Activated T-helper 1 cell treated with anti-CD3 and anti-CD28 coated beads, Interleukin-2, amount 50 U/mL, for 16 hours (primary cell): Measurements from ENCODE around the gene RBPJ.
"Not testable (repeated sequence)": the region's sequence is repeated elsewhere in the genome, so short reads cannot be mapped to it uniquely, and the experiment has no call there.

ENCODE experiments used
- DNase-seq, 2 donors: peaks; one replicate each; pipeline ENCODE4 v3.0.0-alpha.2; 2020; ENCODE audit warnings: low read depth in 1 of 2, low spot score in 1 of 2

RBPJ gene

DNA sequence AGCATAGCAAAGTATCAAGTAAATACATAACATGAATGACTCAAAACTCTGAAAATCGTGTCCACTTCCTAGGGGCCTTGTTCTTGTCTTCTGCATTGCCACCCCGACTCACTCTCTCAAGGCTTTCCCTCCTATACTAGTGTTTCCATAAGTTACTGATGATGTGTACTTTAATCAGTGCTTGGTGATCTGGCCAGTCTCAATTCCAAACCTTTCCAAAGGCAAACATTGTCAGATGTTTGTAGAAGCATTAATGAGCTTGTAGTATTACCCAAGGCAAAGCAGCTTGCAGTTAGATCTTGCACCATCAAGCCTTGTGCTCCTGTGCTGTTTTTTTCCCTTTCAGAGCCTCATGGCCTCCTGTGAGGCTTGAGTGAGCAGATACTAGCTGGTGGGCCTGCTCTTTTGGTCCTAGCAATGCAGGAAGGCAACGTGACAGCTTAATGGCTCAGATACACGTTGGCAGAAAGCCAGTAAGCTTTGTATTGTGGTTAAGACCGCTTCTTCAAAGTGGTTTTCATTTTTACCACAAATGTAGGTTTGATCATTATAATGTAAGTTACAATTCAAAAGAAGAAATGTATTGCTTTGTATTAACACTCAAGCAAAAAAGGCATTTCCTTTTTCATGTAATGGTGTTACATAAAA, 51.8 kb downstream of the RBPJ start:
- DNase-seq: no peak

DNA sequence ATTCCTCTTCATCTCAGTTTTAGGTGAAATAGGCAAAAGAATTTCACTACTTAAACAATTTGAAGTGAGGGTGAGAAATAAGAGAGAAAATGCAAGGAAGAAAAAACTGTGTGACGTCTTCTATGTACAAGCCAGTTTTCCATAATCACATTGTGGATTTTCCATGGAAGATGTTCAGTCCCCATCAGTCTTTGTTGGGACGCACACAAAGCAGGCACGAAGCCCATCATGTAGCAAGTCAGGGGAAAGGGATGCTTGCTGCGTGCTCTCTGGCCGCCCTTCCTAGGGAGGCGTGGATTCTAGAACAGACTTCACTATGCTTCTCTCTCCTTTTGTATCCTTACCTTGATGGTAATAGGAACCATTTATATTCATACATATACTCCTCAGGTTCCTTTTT, 54.7 kb downstream of the RBPJ start:
- no peak for DNase-seq

- DNase-seq: no peak
Observed at GRCh38 chr4:26377328-26378311, 56.8 kb downstream of the RBPJ start.

GRCh38 chr4:26379837-26380236, 59.0 kb downstream of the RBPJ start:
- DNase-seq: no peak

DNA sequence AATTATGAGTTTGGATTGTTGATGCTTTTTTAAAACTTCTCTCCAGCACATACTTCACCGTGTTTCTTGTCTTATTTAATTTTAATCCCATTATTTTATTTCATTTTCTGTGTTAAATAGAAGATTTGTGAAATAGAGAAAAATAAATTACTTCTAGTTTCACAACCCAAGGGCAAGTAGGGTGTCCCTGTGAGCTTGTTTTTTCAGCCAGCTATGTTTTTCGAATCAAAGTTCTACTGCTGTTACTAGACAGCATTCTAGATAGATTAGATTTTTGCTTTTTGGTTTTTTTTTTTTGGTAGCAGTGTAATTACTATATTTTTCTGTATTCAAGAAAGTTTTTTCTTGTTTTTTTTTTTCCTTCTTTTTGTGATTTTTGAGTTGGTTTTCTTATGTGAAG, 59.9 kb downstream of the RBPJ start:
- DNase-seq: no peak

DNA sequence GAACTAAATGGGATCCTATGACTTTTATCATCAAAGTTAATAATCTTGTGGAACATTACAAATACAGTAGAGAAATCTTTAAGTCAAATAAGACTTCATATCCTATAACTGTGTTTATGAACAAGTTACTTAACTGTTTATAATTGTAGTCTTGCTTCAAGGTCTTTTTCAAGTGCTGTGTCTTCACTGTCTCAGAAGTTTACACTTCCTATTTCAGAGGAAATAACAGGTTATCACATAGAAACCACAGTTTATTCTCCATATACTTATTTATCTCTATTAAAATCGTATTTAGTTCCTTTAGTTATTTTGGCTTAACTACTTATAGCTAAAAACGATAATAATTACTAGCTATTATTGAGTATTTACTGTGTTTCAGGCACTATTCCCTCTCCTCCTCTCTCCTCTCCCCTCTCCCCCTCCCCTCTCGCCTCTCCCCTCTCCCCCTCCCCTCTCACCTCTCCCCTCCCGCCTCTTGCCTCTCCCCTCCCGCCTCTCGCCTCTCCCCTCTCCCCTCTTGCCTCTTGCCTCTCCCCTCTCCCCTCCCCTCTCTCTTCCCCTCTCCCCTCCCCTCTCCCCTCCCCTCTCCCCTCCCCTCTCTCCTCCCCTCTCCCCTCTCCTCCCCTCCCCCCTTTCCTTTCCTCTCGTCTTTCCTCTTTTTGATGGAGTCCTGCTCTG, 63.7 kb downstream of the RBPJ start:
- no peak for DNase-seq

DNA sequence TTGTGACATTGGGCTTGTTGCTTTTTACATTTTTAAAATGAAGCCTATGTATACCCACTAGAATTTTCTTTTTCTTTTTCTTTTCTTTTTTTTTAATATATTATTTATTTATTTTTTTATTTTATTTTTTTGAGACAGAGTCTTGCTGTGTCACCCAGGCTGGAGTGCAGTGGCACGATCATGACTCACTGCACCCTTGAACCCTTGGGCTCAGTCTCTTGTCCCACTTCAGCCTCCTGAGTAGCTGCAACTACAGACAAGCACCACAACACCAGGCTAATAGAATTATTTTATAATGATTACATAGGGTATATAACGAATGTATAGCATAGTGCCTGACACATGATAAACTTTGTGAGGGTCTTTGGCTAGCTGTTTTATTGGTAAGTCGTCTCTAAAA, 64.9 kb downstream of the RBPJ start:
- no peak for DNase-seq

GRCh38 chr4:26386386-26386785, 65.6 kb downstream of the RBPJ start:
- no peak for DNase-seq

- DNase-seq: no peak
Observed at GRCh38 chr4:26388671-26389070, 67.9 kb downstream of the RBPJ start.

- DNase-seq: no peak
Observed at GRCh38 chr4:26397086-26397485, 76.3 kb downstream of the RBPJ start.

GRCh38 chr4:26400132-26400531, 79.3 kb downstream of the RBPJ start:
- DNase-seq: no peak

GRCh38 chr4:26402017-26402416, 81.2 kb downstream of the RBPJ start:
- not testable (repeated sequence) for DNase-seq

GRCh38 chr4:26402458-26402857, 81.6 kb downstream of the RBPJ start:
- no peak for DNase-seq

DNA sequence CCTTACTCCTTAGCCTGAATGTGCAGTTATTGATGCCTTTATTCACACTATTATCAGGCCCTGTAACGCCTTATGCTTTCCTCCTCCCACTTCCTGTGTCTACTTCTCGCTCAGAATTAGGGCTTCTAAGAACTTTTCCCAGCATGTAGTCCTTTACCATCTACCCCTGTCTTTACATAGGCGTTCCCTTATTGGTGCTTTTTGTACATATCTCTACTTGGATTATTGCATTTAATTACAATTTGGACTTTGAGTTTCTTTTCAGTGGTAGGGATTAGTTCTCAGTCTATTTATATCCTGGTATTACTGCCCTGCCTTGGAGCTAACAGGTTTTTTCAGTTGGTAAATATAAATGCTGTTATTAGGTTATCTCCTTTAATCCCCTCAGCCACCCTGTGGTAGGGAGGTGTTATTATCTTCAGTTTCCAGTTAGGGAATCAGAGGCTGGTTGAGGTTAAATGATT, 84.0 kb downstream of the RBPJ start:
- no peak for DNase-seq

DNA sequence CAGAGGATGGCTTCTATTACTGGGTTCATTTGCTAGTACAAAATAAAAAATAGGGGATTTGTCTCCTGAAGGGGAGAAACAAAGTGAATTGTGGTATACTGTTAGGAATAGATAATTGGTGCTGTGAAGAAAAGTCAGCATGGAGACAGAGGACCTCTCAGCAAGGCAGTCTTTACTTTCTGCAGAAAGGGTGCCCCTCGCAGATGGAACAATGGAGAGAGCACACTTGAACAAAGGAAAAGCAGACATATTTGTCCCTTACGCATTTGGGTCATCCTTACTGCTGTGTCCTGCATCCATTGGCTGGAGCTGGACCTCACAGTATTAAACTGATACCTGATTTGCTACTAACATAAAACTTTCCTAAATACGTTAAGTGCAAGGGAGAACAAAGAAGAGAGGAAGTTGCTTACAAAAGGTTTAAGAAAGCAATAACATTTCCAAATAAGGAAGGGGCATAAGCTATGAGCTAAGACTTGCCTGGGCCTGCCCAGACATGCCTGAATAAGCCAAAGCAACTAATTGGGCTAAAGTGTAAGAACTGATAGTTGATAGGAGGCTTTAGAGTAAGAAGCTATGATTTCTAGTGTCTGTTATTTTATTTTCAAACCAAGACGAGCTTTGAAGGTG, 85.6 kb downstream of the RBPJ start:
- DNase-seq: no peak

GRCh38 chr4:26407476-26407875, 86.7 kb downstream of the RBPJ start:
- no peak for DNase-seq

DNA sequence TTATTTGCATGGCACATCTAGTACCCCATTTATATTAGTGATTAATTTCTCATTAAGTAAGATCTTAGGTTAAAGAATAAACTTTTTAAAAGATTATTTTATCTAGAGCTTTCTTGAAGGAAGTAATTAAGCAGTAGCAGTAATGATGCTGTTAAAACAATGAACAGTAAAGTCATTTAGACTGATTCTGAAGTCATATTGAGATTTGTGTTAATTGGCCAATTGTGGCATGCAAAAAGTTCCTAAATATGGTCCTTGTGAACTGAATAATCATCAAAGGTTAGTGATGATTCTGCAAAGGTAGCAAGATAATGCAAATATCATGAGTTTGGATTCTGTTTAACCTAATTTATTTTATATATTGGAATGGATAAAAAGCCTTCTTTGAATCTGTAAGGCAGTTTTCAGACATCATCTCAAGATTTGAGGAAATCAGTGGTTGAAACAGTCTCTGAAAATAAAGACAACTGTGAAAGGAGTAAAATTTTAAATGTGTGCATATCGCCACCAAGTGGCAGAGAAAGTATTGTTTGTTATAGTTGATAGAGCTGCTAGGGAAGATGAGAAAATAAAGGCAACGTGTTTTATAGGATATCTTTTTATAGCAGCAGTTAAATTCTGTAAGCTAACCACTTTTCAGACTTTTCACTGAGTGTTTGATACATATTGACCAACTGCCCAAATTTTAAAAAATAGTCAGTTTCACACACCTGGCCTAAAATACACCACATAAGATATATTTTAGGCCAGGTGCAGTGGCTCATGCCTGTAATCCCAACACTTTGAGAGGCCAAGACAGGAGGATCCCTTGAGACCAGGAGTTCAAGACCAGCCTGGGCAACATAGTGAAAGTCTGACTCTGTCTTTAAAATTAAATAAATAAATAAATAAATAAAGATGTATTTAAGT, 89.8 kb downstream of the RBPJ start:
- DNase-seq: no peak

- DNase-seq: no peak
Observed at GRCh38 chr4:26412381-26413372, 91.9 kb downstream of the RBPJ start.

DNA sequence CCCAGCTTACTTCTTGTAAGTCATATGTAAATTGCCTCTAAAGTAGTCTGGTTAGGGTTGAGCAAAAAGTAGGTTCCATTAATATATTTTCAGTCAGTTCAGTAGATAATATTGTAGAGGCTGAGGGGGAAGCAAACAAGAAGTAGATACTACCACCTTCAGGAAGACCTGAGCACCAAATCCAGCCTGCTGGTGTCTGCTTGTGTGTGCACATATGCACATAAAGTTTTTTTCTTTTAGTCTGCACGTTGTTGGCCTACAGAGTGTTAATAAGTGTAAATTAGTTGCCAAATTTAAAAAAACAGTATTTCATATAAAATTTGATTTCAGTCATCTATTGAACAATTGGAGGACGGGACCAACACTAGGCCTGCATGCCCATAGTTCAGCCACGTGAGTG, 92.8 kb downstream of the RBPJ start:
- no peak for DNase-seq
